ENCODE results near the gene TJP2. TPM values are rescaled to one million over a fixed set of nuclear protein-coding genes. Genes with fewer than 3 reads are reported as not detected.

The TJP2 gene
- 100 to 1,000 TPM; 207 to 226 TPM for total RNA-seq

- Histone ChIP-seq H3K9me3 (no peaks in the 10 kb centered on the region), H3K36me3 (no peaks in the 10 kb centered on the region), H3K27ac (peak within 1 kb of the TSS; percentile 68 to 82), H3K4me1 (ENCODE audit: control insufficient read depth in 1 of 2, low read depth in 2 of 2) (peaks cover 19 to 53% of the 10 kb centered on the region in 2 donors), H3K4me3 (peak within 1 kb of the TSS; percentile 83), H3K27me3 (replicated peaks; ENCODE audit: insufficient read depth) (no peaks in the 10 kb centered on the region)
- TF ChIP-seq CTCF (IDR thresholded peaks at IDR 0.05): no peak
- DNase-seq (ENCODE audit: low spot score): peak; percentile 9
- ATAC-seq (ENCODE audit: insufficient number of reproducible peaks, low FRiP score, low read depth): peak; percentile 48
Observed at GRCh38 chr9:69173891-69174615, at the start of gene TJP2. Gene TJP2, plus strand, starts transcription at chr9:69174277. Its CDS starts 96 bp downstream, at chr9:69174373.

GRCh38 chr9:69130456-69131441, 43.3 kb upstream of the TJP2 start:
- Histone ChIP-seq H3K27ac (peak overlapping the region; percentile 47 to 78), H3K4me1 (ENCODE audit: control insufficient read depth in 1 of 2, low read depth in 2 of 2) (peaks cover 32 to 58% of the 10 kb centered on the region in 2 donors), H3K9me3 (no peaks in the 10 kb centered on the region), H3K36me3 (no peaks in the 10 kb centered on the region), H3K27me3 (replicated peaks; ENCODE audit: insufficient read depth) (no peaks in the 10 kb centered on the region), H3K4me3 (peak overlapping the region; percentile 42)
- ATAC-seq (ENCODE audit: insufficient number of reproducible peaks, low FRiP score, low read depth): peak; percentile 30
- no peak for TF ChIP-seq CTCF (IDR thresholded peaks at IDR 0.05)
- DNase-seq (ENCODE audit: low spot score): no peak

GRCh38 chr9:69131682-69132081, 42.4 kb upstream of the TJP2 start:
- H3K36me3 ChIP-seq: no peaks in the 10 kb centered on the region
- DNase-seq (ENCODE audit: low spot score): peak; percentile 40
- no peak for TF ChIP-seq CTCF (IDR thresholded peaks at IDR 0.05)
- peak; percentile 73 for ATAC-seq (ENCODE audit: insufficient number of reproducible peaks, low FRiP score, low read depth)
- no peaks in the 10 kb centered on the region for H3K9me3 ChIP-seq
- peaks cover 32 to 58% of the 10 kb centered on the region in 2 donors for H3K4me1 ChIP-seq (ENCODE audit: control insufficient read depth in 1 of 2, low read depth in 2 of 2)
- H3K27ac ChIP-seq: peak overlapping the region; percentile 47 to 78
- H3K27me3 ChIP-seq (replicated peaks; ENCODE audit: insufficient read depth): no peaks in the 10 kb centered on the region
- H3K4me3 ChIP-seq: peak overlapping the region; percentile 42

- Histone ChIP-seq H3K36me3 (no peaks in the 10 kb centered on the region), H3K4me1 (ENCODE audit: control insufficient read depth in 1 of 2, low read depth in 2 of 2) (peaks cover 32 to 58% of the 10 kb centered on the region in 2 donors), H3K4me3 (no peak overlapping the region), H3K9me3 (no peaks in the 10 kb centered on the region), H3K27ac (peak overlapping the region; percentile 47 to 78), H3K27me3 (replicated peaks; ENCODE audit: insufficient read depth) (no peaks in the 10 kb centered on the region)
- no peak for TF ChIP-seq CTCF (IDR thresholded peaks at IDR 0.05)
- DNase-seq (ENCODE audit: low spot score) (no peak), ATAC-seq (ENCODE audit: insufficient number of reproducible peaks, low FRiP score, low read depth) (no peak)
Observed at GRCh38 chr9:69132361-69132760, 41.7 kb upstream of the TJP2 start.

GRCh38 chr9:69134412-69134811, 39.7 kb upstream of the TJP2 start:
- Histone ChIP-seq H3K4me1 (ENCODE audit: control insufficient read depth in 1 of 2, low read depth in 2 of 2) (peaks cover 26 to 52% of the 10 kb centered on the region in 2 donors), H3K36me3 (no peaks in the 10 kb centered on the region), H3K27ac (no peak overlapping the region), H3K9me3 (no peaks in the 10 kb centered on the region), H3K4me3 (no peak overlapping the region), H3K27me3 (replicated peaks; ENCODE audit: insufficient read depth) (no peaks in the 10 kb centered on the region)
- no peak for DNase-seq (ENCODE audit: low spot score)
- ATAC-seq (ENCODE audit: insufficient number of reproducible peaks, low FRiP score, low read depth): no peak
- no peak for TF ChIP-seq CTCF (IDR thresholded peaks at IDR 0.05)
